HEK293 (cell line): ENCODE data around the gene RAD9B.

Experiments
- BCL11A ChIP-seq: fragments of 450-650 bp; formaldehyde crosslinking; IDR thresholded peaks from 2 replicates; pipeline ENCODE4 v1.5.1; 2016; ENCODE audit warnings: low read depth, missing biosample characterization, missing genetic modification characterization
- BCL6B ChIP-seq: fragments of 450-650 bp; formaldehyde crosslinking; IDR thresholded peaks from 2 replicates; pipeline ENCODE4 v1.5.1; 2017; ENCODE audit warnings: missing biosample characterization, missing genetic modification characterization
- CTCF ChIP-seq: fragments of 450-650 bp; formaldehyde crosslinking; IDR thresholded peaks from 2 replicates; pipeline ENCODE4 v1.5.1; 2016; ENCODE audit warnings: missing biosample characterization, missing genetic modification characterization
- KLF1 ChIP-seq: fragments of 450-650 bp; formaldehyde crosslinking; IDR thresholded peaks from 2 replicates; pipeline ENCODE4 v1.5.1; 2016; ENCODE audit warnings: missing biosample characterization, missing genetic modification characterization
- KLF8 ChIP-seq: fragments of 450-650 bp; formaldehyde crosslinking; IDR thresholded peaks from 2 replicates; pipeline ENCODE4 v1.5.1; 2016; ENCODE audit warnings: missing biosample characterization, missing genetic modification characterization
- PRDM10 ChIP-seq: fragments of 450-650 bp; formaldehyde crosslinking; IDR thresholded peaks from 2 replicates; pipeline ENCODE4 v1.5.1; 2016; ENCODE audit warnings: missing biosample characterization, missing genetic modification characterization
- SP7 ChIP-seq: fragments of 450-650 bp; formaldehyde crosslinking; IDR thresholded peaks from 2 replicates; pipeline ENCODE4 v1.5.1; 2016; ENCODE audit warnings: missing biosample characterization, missing genetic modification characterization
- WT1 ChIP-seq: fragments of 450-650 bp; formaldehyde crosslinking; IDR thresholded peaks from 2 replicates; pipeline ENCODE4 v1.5.1; 2016; ENCODE audit warnings: missing biosample characterization, missing genetic modification characterization
- ZBTB21 ChIP-seq: fragments of 450-650 bp; formaldehyde crosslinking; IDR thresholded peaks from 2 replicates; pipeline ENCODE4 v1.5.1; 2017; ENCODE audit warnings: missing biosample characterization, missing genetic modification characterization
- ZBTB26 ChIP-seq: fragments of 450-650 bp; formaldehyde crosslinking; optimal IDR thresholded peaks from 2 replicates; pipeline ENCODE3; 2016; ENCODE audit warnings: missing biosample characterization, mild to moderate bottlenecking, missing genetic modification characterization
- ZBTB7A ChIP-seq: fragments of 450-650 bp; formaldehyde crosslinking; IDR thresholded peaks from 2 replicates; pipeline ENCODE4 v1.5.1; 2016; ENCODE audit warnings: low read depth, missing biosample characterization, missing genetic modification characterization
- ZNF133 ChIP-seq: fragments of 450-650 bp; formaldehyde crosslinking; IDR thresholded peaks from 2 replicates; pipeline ENCODE4 v1.5.1; 2016; ENCODE audit warnings: missing biosample characterization, missing genetic modification characterization
- ZNF140 ChIP-seq: fragments of 450-650 bp; formaldehyde crosslinking; IDR thresholded peaks from 2 replicates; pipeline ENCODE4 v1.5.1; 2016; ENCODE audit warnings: missing biosample characterization, missing genetic modification characterization
- ZNF148 ChIP-seq: fragments of 450-650 bp; formaldehyde crosslinking; IDR thresholded peaks from 2 replicates; pipeline ENCODE4 v1.5.0; 2017; ENCODE audit warnings: missing biosample characterization, missing genetic modification characterization, borderline replicate concordance
- ZNF174 ChIP-seq: fragments of 450-650 bp; formaldehyde crosslinking; IDR thresholded peaks from 2 replicates; pipeline ENCODE4 v1.5.0; 2017; ENCODE audit warnings: missing biosample characterization, mild to moderate bottlenecking, missing genetic modification characterization
- ZNF202 ChIP-seq: fragments of 450-650 bp; formaldehyde crosslinking; IDR thresholded peaks from 2 replicates; pipeline ENCODE4 v1.5.1; 2016; ENCODE audit warnings: missing biosample characterization, missing genetic modification characterization, borderline replicate concordance
- ZNF24 ChIP-seq: fragments of 450-650 bp; formaldehyde crosslinking; IDR thresholded peaks from 2 replicates; pipeline ENCODE4 v1.5.1; 2016; ENCODE audit warnings: missing biosample characterization, missing genetic modification characterization
- ZNF292 ChIP-seq: fragments of 450-650 bp; formaldehyde crosslinking; IDR thresholded peaks from 2 replicates; pipeline ENCODE4 v1.5.1; 2016; ENCODE audit warnings: low read depth, missing biosample characterization, missing genetic modification characterization, borderline replicate concordance
- ZNF488 ChIP-seq: fragments of 450-650 bp; formaldehyde crosslinking; IDR thresholded peaks from 2 replicates; pipeline ENCODE4 v1.5.1; 2016; ENCODE audit warnings: missing biosample characterization, missing genetic modification characterization
- ZNF558 ChIP-seq: fragments of 450-650 bp; formaldehyde crosslinking; IDR thresholded peaks from 2 replicates; pipeline ENCODE4 v1.5.1; 2016; ENCODE audit warnings: missing biosample characterization, missing genetic modification characterization
- ZNF560 ChIP-seq: fragments of 450-650 bp; formaldehyde crosslinking; IDR thresholded peaks from 2 replicates; pipeline ENCODE4 v1.5.1; 2017; ENCODE audit warnings: missing biosample characterization, missing genetic modification characterization, borderline replicate concordance
- ZNF621 ChIP-seq: fragments of 450-650 bp; formaldehyde crosslinking; IDR thresholded peaks from 2 replicates; pipeline ENCODE4 v1.5.1; 2017; ENCODE audit warnings: missing biosample characterization, missing genetic modification characterization
- ZNF624 ChIP-seq: fragments of 450-650 bp; formaldehyde crosslinking; IDR thresholded peaks from 2 replicates; pipeline ENCODE4 v1.5.1; 2017; ENCODE audit warnings: missing biosample characterization, missing genetic modification characterization
- ZNF677 ChIP-seq: fragments of 450-650 bp; IDR thresholded peaks from 2 replicates; pipeline ENCODE4 v1.5.0; 2018; ENCODE audit warnings: missing biosample characterization, mild to moderate bottlenecking, missing genetic modification characterization, moderate library complexity
- ZNF701 ChIP-seq: fragments of 450-650 bp; formaldehyde crosslinking; IDR thresholded peaks from 2 replicates; pipeline ENCODE4 v1.5.1; 2016; ENCODE audit warnings: missing biosample characterization, missing genetic modification characterization
- ZNF747 ChIP-seq: fragments of 450-650 bp; formaldehyde crosslinking; IDR thresholded peaks from 2 replicates; pipeline ENCODE4 v1.5.1; 2016; ENCODE audit warnings: missing biosample characterization, missing genetic modification characterization
- ZNF837 ChIP-seq: fragments of 450-650 bp; formaldehyde crosslinking; IDR thresholded peaks from 2 replicates; pipeline ENCODE4 v1.5.1; 2016; ENCODE audit warnings: missing biosample characterization, missing genetic modification characterization
- ZSCAN4 ChIP-seq: fragments of 450-650 bp; formaldehyde crosslinking; IDR thresholded peaks from 2 replicates; pipeline ENCODE4 v1.5.1; 2017; ENCODE audit warnings: missing biosample characterization, missing genetic modification characterization

RAD9B gene

GRCh38 chr12:110546339-110546738 lies 44.2 kb downstream of the RAD9B start (continued):
- TF ChIP-seq ZSCAN4 (tag by site-specific recombination) (no peak), ZNF148 (tag by site-specific recombination) (no peak), CTCF (tag by site-specific recombination) (no peak), ZNF621 (no peak), ZBTB21 (tag by site-specific recombination) (peak; percentile 84), ZNF677 (no peak), ZNF837 (tag by site-specific recombination) (no peak), ZNF140 (no peak), ZNF624 (tag by site-specific recombination) (no peak), ZNF560 (tag by site-specific recombination) (no peak), ZBTB26 (tag by site-specific recombination) (no peak), BCL6B (no peak), KLF1 (tag by site-specific recombination) (no peak), ZNF174 (tag by site-specific recombination) (no peak), ZNF133 (tag by site-specific recombination) (no peak), ZNF24 (tag by site-specific recombination) (no peak), ZNF747 (tag by site-specific recombination) (no peak), PRDM10 (tag by site-specific recombination) (0 out of 2 replicates have a peak, but pooled peaks have one; percentile 30), SP7 (peak; percentile 69), BCL11A (tag by site-specific recombination) (no peak; the same call in 1 of the 2 replicates), ZNF558 (tag by site-specific recombination) (no peak), ZNF488 (no peak), WT1 (tag by site-specific recombination) (no peak), KLF8 (tag by site-specific recombination) (0 out of 2 replicates have a peak, but pooled peaks have one; percentile 28), ZBTB7A (tag by site-specific recombination) (no peak), ZNF292 (no peak), ZNF202 (tag by site-specific recombination) (no peak), ZNF701 (no peak)
